Tibial nerve (tissue), 4 donors: ENCODE data around the gene LENG8.

ENCODE experiments used
- CTCF ChIP-seq, 5 experiments: fragments of 200-600 bp in 3 of 5; fragments of 450-650 bp in 2 of 5; sonication (generic) in 3 of 5; IDR thresholded peaks; one replicate each; pipeline ENCODE4 v1.5.1; 2016 to 2019; ENCODE audit warnings: antibody characterized with exemption in 5 of 5, mild to moderate bottlenecking in 3 of 5, moderate library complexity in 2 of 5
- EP300 ChIP-seq, 2 donors: sonication (generic); formaldehyde crosslinking; IDR thresholded peaks; one replicate each; pipeline ENCODE4 v1.6.1; 2017; ENCODE audit warnings: antibody characterized with exemption in 2 of 2, mild to moderate bottlenecking in 1 of 2

- no peak for TF ChIP-seq CTCF (IDR thresholded peaks at IDR 0.05)
- TF ChIP-seq EP300 (IDR thresholded peaks at IDR 0.05): no peak
Observed at GRCh38 chr19:54480051-54480450, 31.1 kb downstream of the LENG8 start.
